Osteocyte (in vitro differentiated cells): ENCODE measurements around the gene VRK1. TPM values are rescaled to one million over a fixed set of nuclear protein-coding genes. Genes with fewer than 3 reads are reported as not detected.

ENCODE experiments used
- DNase-seq: peaks from one replicate; pipeline ENCODE4 v3.0.0; 2021; ENCODE audit warnings: mixed read lengths; ENCODE audit not compliant: unreplicated experiment; ENCODE audit errors: extremely low spot score
- H3K27ac Mint-ChIP-seq: one replicate; pipeline ENCODE4 v1.8.0; 2021; ENCODE audit warnings: mild to moderate bottlenecking, mixed read lengths; ENCODE audit not compliant: unreplicated experiment
- H3K27me3 Mint-ChIP-seq: one replicate; pipeline ENCODE4 v1.8.0; 2021; ENCODE audit warnings: mixed read lengths; ENCODE audit not compliant: unreplicated experiment
- H3K36me3 Mint-ChIP-seq: one replicate; pipeline ENCODE4 v1.8.0; 2021; ENCODE audit warnings: mixed read lengths; ENCODE audit not compliant: unreplicated experiment
- H3K4me1 Mint-ChIP-seq: one replicate; pipeline ENCODE4 v1.8.0; 2021; ENCODE audit warnings: mixed read lengths; ENCODE audit not compliant: unreplicated experiment
- H3K4me3 Mint-ChIP-seq: one replicate; pipeline ENCODE4 v1.8.0; 2021; ENCODE audit warnings: mild to moderate bottlenecking, moderate library complexity, mixed read lengths; ENCODE audit not compliant: unreplicated experiment
- H3K9me3 Mint-ChIP-seq: one replicate; pipeline ENCODE4 v1.8.0; 2021; ENCODE audit warnings: mixed read lengths; ENCODE audit not compliant: unreplicated experiment
- total RNA-seq: library from RNA; stranded (reverse); gene quantifications from 2 replicates; pipeline ENCODE4 v1.2.1, GENCODE V29; 2021
- TF ChIP-seq, protein P1 (sequence below): fragments of 200-600 bp; sonication (generic); IDR thresholded peaks from 2 replicates; pipeline ENCODE4 v1.5.0; 2021; ENCODE audit warnings: antibody characterized with exemption, mild to moderate bottlenecking, moderate library complexity

VRK1 gene
- total RNA-seq, 1 donor from 2014 or later: 10.6 TPM

DNA sequence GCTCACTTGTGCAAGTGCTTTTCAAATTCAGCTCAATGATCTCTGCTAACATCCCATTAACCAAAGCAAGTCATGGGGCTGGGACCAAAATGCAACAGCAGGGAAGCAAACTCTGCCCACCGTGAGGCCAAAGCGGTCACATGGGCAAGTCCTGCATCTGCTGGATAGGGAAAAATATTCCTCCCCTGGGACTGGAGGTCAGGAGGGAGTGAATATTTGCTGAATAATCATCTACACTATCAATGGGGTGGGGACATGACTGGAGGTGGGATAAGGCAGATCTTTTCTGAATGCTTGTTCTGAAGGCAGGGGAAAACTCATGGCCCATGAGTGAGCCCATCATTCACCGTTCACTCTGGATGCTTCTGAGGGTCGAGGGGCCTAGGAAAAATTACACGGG, 45.1 kb upstream of the VRK1 start:
- no peak for DNase-seq
- Mint-ChIP-seq H3K36me3 (no peaks in the 10 kb centered on the region), H3K4me3 (no peak overlapping the region), H3K27ac (no peak overlapping the region), H3K4me1 (no peaks in the 10 kb centered on the region), H3K9me3 (no peaks in the 10 kb centered on the region), H3K27me3 (peaks cover 4% of the 10 kb centered on the region)
- TF ChIP-seq, protein P1, sequence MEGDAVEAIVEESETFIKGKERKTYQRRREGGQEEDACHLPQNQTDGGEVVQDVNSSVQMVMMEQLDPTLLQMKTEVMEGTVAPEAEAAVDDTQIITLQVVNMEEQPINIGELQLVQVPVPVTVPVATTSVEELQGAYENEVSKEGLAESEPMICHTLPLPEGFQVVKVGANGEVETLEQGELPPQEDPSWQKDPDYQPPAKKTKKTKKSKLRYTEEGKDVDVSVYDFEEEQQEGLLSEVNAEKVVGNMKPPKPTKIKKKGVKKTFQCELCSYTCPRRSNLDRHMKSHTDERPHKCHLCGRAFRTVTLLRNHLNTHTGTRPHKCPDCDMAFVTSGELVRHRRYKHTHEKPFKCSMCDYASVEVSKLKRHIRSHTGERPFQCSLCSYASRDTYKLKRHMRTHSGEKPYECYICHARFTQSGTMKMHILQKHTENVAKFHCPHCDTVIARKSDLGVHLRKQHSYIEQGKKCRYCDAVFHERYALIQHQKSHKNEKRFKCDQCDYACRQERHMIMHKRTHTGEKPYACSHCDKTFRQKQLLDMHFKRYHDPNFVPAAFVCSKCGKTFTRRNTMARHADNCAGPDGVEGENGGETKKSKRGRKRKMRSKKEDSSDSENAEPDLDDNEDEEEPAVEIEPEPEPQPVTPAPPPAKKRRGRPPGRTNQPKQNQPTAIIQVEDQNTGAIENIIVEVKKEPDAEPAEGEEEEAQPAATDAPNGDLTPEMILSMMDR: no peak

DNA sequence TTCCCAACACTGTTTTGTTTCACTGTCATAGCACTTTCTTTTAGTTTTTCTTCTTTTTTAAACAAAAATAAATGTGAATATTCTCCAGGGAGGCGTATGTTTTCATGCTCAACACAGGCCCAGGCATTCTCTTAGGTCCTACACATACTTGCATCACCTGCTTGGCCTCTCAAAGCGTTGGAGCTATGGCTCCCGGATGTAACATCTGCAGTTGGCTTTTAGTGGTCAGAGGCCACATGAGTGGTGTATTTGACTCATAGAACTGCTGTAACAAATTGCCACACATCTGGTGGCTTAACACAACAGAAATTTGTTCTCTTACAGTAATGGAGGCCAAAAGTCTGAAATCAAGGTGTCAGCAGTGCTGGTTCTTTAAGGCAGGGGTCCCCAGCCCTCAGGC, 44.6 kb upstream of the VRK1 start:
- Mint-ChIP-seq H3K27me3 (peaks cover 4% of the 10 kb centered on the region), H3K4me3 (no peak overlapping the region), H3K9me3 (no peaks in the 10 kb centered on the region), H3K27ac (no peak overlapping the region), H3K36me3 (no peaks in the 10 kb centered on the region), H3K4me1 (no peaks in the 10 kb centered on the region)
- no peak for DNase-seq
- TF ChIP-seq, protein P1: no peak

DNA sequence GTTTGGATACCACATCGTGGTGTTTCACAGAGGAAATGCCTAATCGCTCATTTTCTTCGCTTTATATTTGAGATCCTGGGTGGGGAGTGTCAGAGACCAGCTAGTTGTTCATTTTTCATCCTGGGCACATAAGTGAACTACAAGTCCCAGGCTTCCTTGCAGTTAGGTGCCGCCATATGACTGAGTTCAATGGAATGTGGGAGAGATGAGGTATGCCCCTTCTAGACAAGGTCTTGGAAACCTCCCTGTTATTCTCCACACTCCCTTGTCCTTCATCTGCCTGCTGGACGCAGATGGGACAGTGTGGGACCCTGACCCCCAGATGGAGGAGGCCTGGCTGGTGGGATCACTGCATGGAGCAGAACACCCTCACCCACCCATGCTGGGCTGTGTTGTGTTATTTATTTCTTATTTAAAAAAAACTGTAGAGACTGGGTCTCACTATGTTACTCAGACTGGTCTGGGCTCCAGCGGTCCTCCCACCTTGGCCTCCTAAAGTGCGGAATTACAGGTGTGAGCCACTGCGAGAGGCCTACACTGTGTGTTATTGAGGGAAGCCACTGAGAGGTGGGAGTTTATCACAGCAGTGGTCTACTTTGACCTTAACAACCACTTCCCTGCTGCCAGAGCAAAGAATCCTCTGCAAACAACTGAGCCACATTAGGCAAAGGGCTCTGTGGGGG, 42.9 kb upstream of the VRK1 start:
- Mint-ChIP-seq H3K27me3 (peaks cover 3% of the 10 kb centered on the region), H3K4me3 (no peak overlapping the region), H3K36me3 (no peaks in the 10 kb centered on the region), H3K9me3 (no peaks in the 10 kb centered on the region), H3K4me1 (no peaks in the 10 kb centered on the region), H3K27ac (no peak overlapping the region)
- TF ChIP-seq, protein P1: no peak
- DNase-seq: no peak

GRCh38 chr14:96754845-96755184, 42.4 kb upstream of the VRK1 start:
- peaks cover 3% of the 10 kb centered on the region for H3K27me3 Mint-ChIP-seq
- no peak for DNase-seq
- H3K27ac Mint-ChIP-seq: no peak overlapping the region
- TF ChIP-seq, protein P1: no peak
- no peaks in the 10 kb centered on the region for H3K36me3 Mint-ChIP-seq
- no peaks in the 10 kb centered on the region for H3K9me3 Mint-ChIP-seq
- no peaks in the 10 kb centered on the region for H3K4me1 Mint-ChIP-seq
- H3K4me3 Mint-ChIP-seq: no peak overlapping the region

DNA sequence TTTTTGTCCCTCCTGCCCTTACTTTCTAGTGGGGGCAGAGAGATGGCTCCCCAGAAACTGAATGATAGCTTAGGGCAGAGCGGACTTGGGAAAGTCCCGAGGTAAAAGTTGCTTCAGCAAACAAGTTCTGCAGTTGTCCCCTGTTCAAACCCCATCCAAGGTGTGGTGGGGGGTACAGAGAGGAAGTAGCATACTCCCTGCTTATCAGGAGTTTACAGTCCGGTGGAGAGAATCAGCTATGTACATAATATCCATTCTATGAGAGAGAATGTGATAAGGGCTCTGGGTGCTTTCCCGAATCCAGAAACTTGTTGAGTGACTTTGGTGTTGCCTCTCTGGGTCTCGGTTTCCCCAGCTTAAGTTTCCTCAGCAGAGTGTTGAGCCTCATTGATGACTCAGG, 40.4 kb upstream of the VRK1 start:
- no peaks in the 10 kb centered on the region for H3K4me1 Mint-ChIP-seq
- no peak overlapping the region for H3K4me3 Mint-ChIP-seq
- H3K36me3 Mint-ChIP-seq: no peaks in the 10 kb centered on the region
- no peak overlapping the region for H3K27ac Mint-ChIP-seq
- peaks cover 3% of the 10 kb centered on the region for H3K27me3 Mint-ChIP-seq
- H3K9me3 Mint-ChIP-seq: no peaks in the 10 kb centered on the region
- DNase-seq: no peak
- TF ChIP-seq, protein P1: no peak
